Measurements from ENCODE around the gene CTDP1.

DNA sequence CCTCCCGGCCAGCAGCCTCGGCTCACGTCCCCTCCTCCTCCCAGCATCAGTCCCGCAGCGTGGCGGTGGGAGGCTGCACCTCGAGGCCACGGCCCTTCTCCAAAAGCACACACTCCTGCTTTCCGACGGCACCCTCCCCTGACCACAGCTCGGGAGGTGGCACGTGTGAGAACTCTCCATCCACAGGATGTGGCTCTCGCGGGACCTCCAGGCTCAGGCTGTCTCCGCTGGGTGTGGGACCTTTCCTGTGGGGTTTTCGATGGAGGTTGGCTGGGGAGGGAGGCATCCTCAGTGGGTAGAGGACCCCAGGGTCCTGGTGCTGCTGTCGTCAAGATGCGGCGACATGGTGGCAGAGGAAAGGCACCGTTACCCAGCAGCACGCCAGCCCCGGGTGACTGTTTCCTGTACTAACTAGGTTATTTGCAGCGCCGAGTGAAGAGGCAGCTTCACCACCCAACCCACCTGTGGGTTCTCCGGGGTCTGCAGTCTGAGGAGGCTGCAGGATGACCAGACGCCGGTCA, 75.3 kb downstream of the CTDP1 start:
- TF ChIP-seq, protein P1, sequence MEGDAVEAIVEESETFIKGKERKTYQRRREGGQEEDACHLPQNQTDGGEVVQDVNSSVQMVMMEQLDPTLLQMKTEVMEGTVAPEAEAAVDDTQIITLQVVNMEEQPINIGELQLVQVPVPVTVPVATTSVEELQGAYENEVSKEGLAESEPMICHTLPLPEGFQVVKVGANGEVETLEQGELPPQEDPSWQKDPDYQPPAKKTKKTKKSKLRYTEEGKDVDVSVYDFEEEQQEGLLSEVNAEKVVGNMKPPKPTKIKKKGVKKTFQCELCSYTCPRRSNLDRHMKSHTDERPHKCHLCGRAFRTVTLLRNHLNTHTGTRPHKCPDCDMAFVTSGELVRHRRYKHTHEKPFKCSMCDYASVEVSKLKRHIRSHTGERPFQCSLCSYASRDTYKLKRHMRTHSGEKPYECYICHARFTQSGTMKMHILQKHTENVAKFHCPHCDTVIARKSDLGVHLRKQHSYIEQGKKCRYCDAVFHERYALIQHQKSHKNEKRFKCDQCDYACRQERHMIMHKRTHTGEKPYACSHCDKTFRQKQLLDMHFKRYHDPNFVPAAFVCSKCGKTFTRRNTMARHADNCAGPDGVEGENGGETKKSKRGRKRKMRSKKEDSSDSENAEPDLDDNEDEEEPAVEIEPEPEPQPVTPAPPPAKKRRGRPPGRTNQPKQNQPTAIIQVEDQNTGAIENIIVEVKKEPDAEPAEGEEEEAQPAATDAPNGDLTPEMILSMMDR (IDR thresholded peaks at IDR 0.05) = no peak
- TF ChIP-seq POLR2A (IDR thresholded peaks at IDR 0.05) = no peak
